OCI-LY3 (cell line): ENCODE measurements around the gene METTL6.

Source experiments
- CTCF ChIP-seq: fragments of 200-600, 300-600 bp; sonication (generic); IDR thresholded peaks from 2 replicates; pipeline ENCODE4 v1.5.1; 2014; ENCODE audit warnings: antibody characterized with exemption, low read length, low read depth
- EZH2phosphoT487 ChIP-seq: fragments of 200-600 bp; shearing (Covaris generic); IDR thresholded peaks from 2 replicates; pipeline ENCODE4 v1.6.1; 2018; ENCODE audit warnings: antibody characterized with exemption, mixed run types, low read depth

GRCh38 chr3:15454965-15455364 lies 27.6 kb upstream of the METTL6 start:
- TF ChIP-seq CTCF (no peak), EZH2phosphoT487 (no peak)
